Fibroblast of lung (primary cell): Measurements from ENCODE around the gene SH3BP4. TPM values are rescaled to one million over a fixed set of nuclear protein-coding genes. Genes with fewer than 3 reads are reported as not detected.

Experiments
- DNase-seq, 2 donors: peaks; one replicate each; pipeline versions ENCODE4 v3.0.0 to v3.0.0-alpha.2; 2010; ENCODE audit warnings: low read depth in 2 of 2
- H2AFZ ChIP-seq: 2 replicates; pipeline ENCODE4 v1.5.1; 2012; ENCODE audit warnings: low read length, control low read depth, inconsistent platforms
- H3K27ac ChIP-seq: 2 replicates; pipeline ENCODE4 v1.5.1; 2011; ENCODE audit warnings: low read length, control low read depth; ENCODE audit not compliant: insufficient read depth
- H3K27me3 ChIP-seq: 2 replicates; pipeline ENCODE4 v1.5.1; 2011; ENCODE audit warnings: mild to moderate bottlenecking, low read length; ENCODE audit not compliant: control insufficient read depth, insufficient read depth
- H3K36me3 ChIP-seq: 2 replicates; pipeline ENCODE4 v1.5.1; 2011; ENCODE audit warnings: low read length; ENCODE audit not compliant: control insufficient read depth, insufficient read depth
- H3K4me1 ChIP-seq: 2 replicates; pipeline ENCODE4 v1.5.1; 2011; ENCODE audit warnings: low read length; ENCODE audit not compliant: control insufficient read depth, insufficient read depth; ENCODE audit errors: extremely low read depth
- H3K4me2 ChIP-seq: 2 replicates; pipeline ENCODE4 v1.5.1; 2011; ENCODE audit warnings: low read length, control low read depth; ENCODE audit not compliant: insufficient read depth; ENCODE audit errors: extremely low read depth
- H3K4me3 ChIP-seq, 4 experiments: fragments of 200-600 bp in 1 of 4; sonication (generic) in 1 of 4; replicated peaks in 1 of 4; 2 replicates each; pipeline ENCODE4 v1.5.1; 2011 to 2016; ENCODE audit warnings: low read length in 4 of 4, low read depth in 3 of 4, mild to moderate bottlenecking in 3 of 4, control low read depth in 2 of 4, inconsistent platforms in 1 of 4, mixed read lengths in 1 of 4; ENCODE audit not compliant: insufficient read depth in 1 of 4; ENCODE audit errors: control extremely low read depth in 1 of 4
- H3K79me2 ChIP-seq: 2 replicates; pipeline ENCODE4 v1.5.1; 2012; ENCODE audit warnings: mild to moderate bottlenecking, low read length, inconsistent platforms; ENCODE audit not compliant: control insufficient read depth, insufficient read depth
- H3K9ac ChIP-seq: 2 replicates; pipeline ENCODE4 v1.5.1; 2011; ENCODE audit warnings: mild to moderate bottlenecking, low read length, control low read depth; ENCODE audit not compliant: insufficient read depth
- H3K9me3 ChIP-seq: 2 replicates; pipeline ENCODE4 v1.5.1; 2012; ENCODE audit warnings: low read depth, low read length; ENCODE audit not compliant: control insufficient read depth, insufficient read depth
- H4K20me1 ChIP-seq: 2 replicates; pipeline ENCODE4 v1.5.1; 2011; ENCODE audit warnings: low read length; ENCODE audit not compliant: control insufficient read depth, insufficient read depth; ENCODE audit errors: extremely low read depth
- EZH2 ChIP-seq: IDR thresholded peaks from 2 replicates; pipeline ENCODE4 v1.5.1; 2012; ENCODE audit warnings: low read length, control low read depth, mild to moderate bottlenecking; ENCODE audit errors: missing control alignments
- polyA plus RNA-seq, 2 donors: library from polyadenylated mRNA; depleted of rRNA in 1 of 2; stranded (reverse) in 1 of 2; unstranded in 1 of 2; fragments of >200 nt; gene quantifications; 2 replicates each; pipeline ENCODE4 v1.2.1, GENCODE V29; 2011 to 2012; ENCODE audit warnings: missing spikeins in 1 of 2
- total RNA-seq: library from RNA; depleted of rRNA; stranded (reverse); fragments of >200 nt; gene quantifications from 2 replicates; pipeline ENCODE4 v1.2.1, GENCODE V29; 2014
- TF ChIP-seq, protein P1 (sequence below), 2 donors: IDR thresholded peaks in 1 of 2; conservative IDR thresholded peaks in 1 of 2; 1 replicate in 1 of 2; 2 replicates in 1 of 2; pipeline ENCODE4 v1.5.1; 2011 to 2012; ENCODE audit warnings: low read length in 2 of 2, control low read depth in 1 of 2, inconsistent platforms in 1 of 2, low read depth in 1 of 2, mild to moderate bottlenecking in 1 of 2

The SH3BP4 gene
- total and polyA plus RNA-seq, 2 donors (not counting 1 experiment from before 2014, with no cell fraction given), result 74.8 to 86.6 TPM

DNA sequence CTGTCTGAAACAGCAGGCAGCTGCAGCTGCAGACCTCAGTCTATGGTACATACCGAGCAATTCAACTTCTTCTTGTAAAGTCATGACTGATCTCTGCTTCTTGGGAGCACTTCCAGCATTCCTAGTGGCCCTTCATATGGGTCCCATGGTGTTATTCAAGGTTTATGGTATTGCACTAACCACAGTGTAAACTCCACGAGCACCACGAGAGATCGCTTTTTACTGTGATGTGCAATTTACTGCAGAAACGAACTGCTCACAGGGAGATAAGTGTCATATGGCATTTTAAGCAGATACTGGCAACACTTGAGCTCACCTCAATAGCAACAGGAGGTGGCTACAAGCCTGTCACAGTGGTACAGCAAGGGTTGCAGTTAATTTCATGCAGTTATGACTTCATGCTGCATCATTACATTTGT, 38.6 kb upstream of the SH3BP4 start:
- Histone ChIP-seq H3K4me3 (no peak overlapping the region), H3K36me3 (no peaks in the 10 kb centered on the region), H3K79me2 (no peaks in the 10 kb centered on the region), H2AFZ (no peak overlapping the region), H3K27me3 (no peaks in the 10 kb centered on the region), H3K27ac (no peak overlapping the region), H3K9me3 (no peaks in the 10 kb centered on the region), H4K20me1 (no peaks in the 10 kb centered on the region), H3K4me1 (peaks cover 3% of the 10 kb centered on the region), H3K9ac (no peak overlapping the region), H3K4me2 (no peak overlapping the region)
- TF ChIP-seq, protein P1, sequence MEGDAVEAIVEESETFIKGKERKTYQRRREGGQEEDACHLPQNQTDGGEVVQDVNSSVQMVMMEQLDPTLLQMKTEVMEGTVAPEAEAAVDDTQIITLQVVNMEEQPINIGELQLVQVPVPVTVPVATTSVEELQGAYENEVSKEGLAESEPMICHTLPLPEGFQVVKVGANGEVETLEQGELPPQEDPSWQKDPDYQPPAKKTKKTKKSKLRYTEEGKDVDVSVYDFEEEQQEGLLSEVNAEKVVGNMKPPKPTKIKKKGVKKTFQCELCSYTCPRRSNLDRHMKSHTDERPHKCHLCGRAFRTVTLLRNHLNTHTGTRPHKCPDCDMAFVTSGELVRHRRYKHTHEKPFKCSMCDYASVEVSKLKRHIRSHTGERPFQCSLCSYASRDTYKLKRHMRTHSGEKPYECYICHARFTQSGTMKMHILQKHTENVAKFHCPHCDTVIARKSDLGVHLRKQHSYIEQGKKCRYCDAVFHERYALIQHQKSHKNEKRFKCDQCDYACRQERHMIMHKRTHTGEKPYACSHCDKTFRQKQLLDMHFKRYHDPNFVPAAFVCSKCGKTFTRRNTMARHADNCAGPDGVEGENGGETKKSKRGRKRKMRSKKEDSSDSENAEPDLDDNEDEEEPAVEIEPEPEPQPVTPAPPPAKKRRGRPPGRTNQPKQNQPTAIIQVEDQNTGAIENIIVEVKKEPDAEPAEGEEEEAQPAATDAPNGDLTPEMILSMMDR (conservative IDR thresholded peaks at IDR 0.05 in 1 of 2, IDR thresholded peaks at IDR 0.05 in 1 of 2; ENCODE audit: low read depth in 1 of 2, low read length in 2 of 2), result no peak
- TF ChIP-seq EZH2, result no peak
- peak; percentile 54 to 59 for DNase-seq

DNA sequence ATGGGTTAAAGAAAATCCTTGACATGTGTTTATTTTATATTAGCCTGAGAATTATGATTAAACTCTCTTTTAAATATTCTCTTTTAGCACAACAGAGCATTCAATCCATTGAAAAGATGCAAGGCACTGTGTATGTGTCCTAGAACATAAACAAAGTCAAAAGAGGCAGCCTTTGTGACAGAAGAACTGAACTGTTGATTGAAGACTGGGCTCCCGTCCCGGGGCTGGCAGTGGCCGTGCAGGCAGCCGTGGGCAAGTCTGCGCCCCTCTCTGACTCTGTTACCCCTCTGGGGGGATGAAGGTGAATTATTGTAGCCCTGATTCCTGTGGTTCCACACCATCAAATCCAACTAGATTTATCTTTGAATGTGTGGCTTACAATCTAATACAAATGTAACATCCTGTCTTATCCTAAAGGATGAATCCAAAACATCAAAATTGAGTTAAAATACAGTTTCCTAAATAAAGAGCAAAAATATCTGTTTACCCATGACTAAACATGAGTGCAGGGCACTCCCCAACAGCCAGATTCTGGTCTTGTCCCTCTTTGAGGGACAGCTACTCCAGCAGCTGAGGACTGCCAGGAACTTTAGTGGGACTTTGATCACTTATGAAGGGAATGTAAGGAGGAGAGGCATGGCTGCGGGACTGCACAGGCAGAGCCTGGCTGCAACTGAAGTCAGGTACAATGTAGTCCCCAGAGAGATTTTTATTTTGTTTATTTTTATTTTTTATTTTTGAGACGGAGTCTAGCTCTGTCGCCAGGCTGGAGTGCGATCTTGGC, 37.3 kb upstream of the SH3BP4 start:
- H3K36me3 ChIP-seq, result no peaks in the 10 kb centered on the region
- H4K20me1 ChIP-seq, result no peaks in the 10 kb centered on the region
- no peak overlapping the region for H2AFZ ChIP-seq
- H3K4me1 ChIP-seq, result peaks cover 3% of the 10 kb centered on the region
- DNase-seq, result no peak
- no peak overlapping the region for H3K9ac ChIP-seq
- no peaks in the 10 kb centered on the region for H3K9me3 ChIP-seq
- no peaks in the 10 kb centered on the region for H3K79me2 ChIP-seq
- no peak overlapping the region for H3K4me3 ChIP-seq
- H3K4me2 ChIP-seq, result no peak overlapping the region
- TF ChIP-seq, protein P1 (conservative IDR thresholded peaks at IDR 0.05 in 1 of 2, IDR thresholded peaks at IDR 0.05 in 1 of 2; ENCODE audit: low read depth in 1 of 2, low read length in 2 of 2), result no peak
- TF ChIP-seq EZH2, result no peak
- no peaks in the 10 kb centered on the region for H3K27me3 ChIP-seq
- no peak overlapping the region for H3K27ac ChIP-seq

DNA sequence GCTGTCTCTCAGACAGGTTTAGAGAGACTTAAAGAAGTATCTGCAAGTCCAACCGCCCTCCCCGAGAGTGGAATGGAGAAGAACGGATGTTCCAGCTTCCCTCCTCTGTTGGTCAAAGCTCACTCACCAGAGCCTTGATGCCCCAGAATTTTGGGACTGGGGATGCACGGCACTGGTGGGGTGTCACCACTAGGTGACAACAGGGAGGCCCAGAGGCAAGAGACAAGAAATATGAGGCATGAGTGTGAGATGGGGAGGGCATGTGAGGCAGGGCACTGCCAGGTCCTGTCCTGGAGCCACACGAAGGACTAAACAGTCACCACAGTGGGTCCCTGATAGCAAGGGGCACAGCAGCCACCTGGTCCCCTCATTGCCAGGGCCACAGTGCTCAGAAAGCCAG, 35.1 kb upstream of the SH3BP4 start:
- Histone ChIP-seq H3K36me3 (no peaks in the 10 kb centered on the region), H3K9me3 (no peaks in the 10 kb centered on the region), H3K4me1 (no peaks in the 10 kb centered on the region), H3K4me3 (no peak overlapping the region), H3K79me2 (no peaks in the 10 kb centered on the region), H3K27ac (no peak overlapping the region), H3K27me3 (no peaks in the 10 kb centered on the region), H2AFZ (no peak overlapping the region), H3K9ac (no peak overlapping the region), H3K4me2 (no peak overlapping the region), H4K20me1 (no peaks in the 10 kb centered on the region)
- TF ChIP-seq, protein P1 (conservative IDR thresholded peaks at IDR 0.05 in 1 of 2, IDR thresholded peaks at IDR 0.05 in 1 of 2; ENCODE audit: low read depth in 1 of 2, low read length in 2 of 2), result no peak
- TF ChIP-seq EZH2, result no peak
- no peak for DNase-seq
